Common myeloid progenitor, CD34-positive (primary cell): ENCODE data around the gene MNT.

Source experiments
- CTCF ChIA-PET: fragments of 350-600 bp; sonication (Branson Sonifier 250); formaldehyde crosslinking; loops from one replicate; lab custom pipeline; 2021; ENCODE audit warnings: antibody characterized with exemption; lab: Charles Lee
- POLR2A ChIA-PET: fragments of 350-600 bp; sonication (Branson Sonifier 250); formaldehyde crosslinking; loops from one replicate; lab custom pipeline; 2021; ENCODE audit warnings: antibody characterized with exemption; lab: Charles Lee
- DNase-seq, 3 donors: peaks; one replicate each; pipeline versions ENCODE4 v3.0.0 to v3.0.0-alpha.2; 2013
- H3K27ac ChIP-seq, 2 experiments: 1 replicate in 1 of 2; 2 replicates in 1 of 2; pipeline ENCODE4 v1.7.0; 2013; ENCODE audit warnings: inconsistent platforms in 2 of 2, low read length in 2 of 2, mild to moderate bottlenecking in 2 of 2, low read depth in 1 of 2, moderate library complexity in 1 of 2; ENCODE audit not compliant: severe bottlenecking in 2 of 2, insufficient read depth in 1 of 2, poor library complexity in 1 of 2
- H3K27me3 ChIP-seq, 5 experiments: replicated peaks in 2 of 5; 1 replicate in 3 of 5; 2 replicates in 2 of 5; pipeline versions ENCODE4 v1.6.1 to v1.7.0; 2013; ENCODE audit warnings: low read length in 4 of 5, mild to moderate bottlenecking in 2 of 5, moderate library complexity in 2 of 5, inconsistent platforms in 1 of 5; ENCODE audit not compliant: insufficient read depth in 5 of 5, control insufficient read depth in 4 of 5
- H3K36me3 ChIP-seq, 4 experiments: 1 replicate in 2 of 4; 2 replicates in 2 of 4; pipeline versions ENCODE4 v1.6.1 to v1.7.0; 2013; ENCODE audit warnings: low read length in 3 of 4, control low read depth in 1 of 4, mild to moderate bottlenecking in 1 of 4; ENCODE audit not compliant: control insufficient read depth in 4 of 4, insufficient read depth in 4 of 4
- H3K4me1 ChIP-seq, 4 experiments: 1 replicate in 3 of 4; 2 replicates in 1 of 4; pipeline versions ENCODE4 v1.6.1 to v1.7.1; 2013; ENCODE audit warnings: low read length in 3 of 4, mild to moderate bottlenecking in 3 of 4, control low read depth in 1 of 4, inconsistent platforms in 1 of 4, moderate library complexity in 1 of 4; ENCODE audit not compliant: control insufficient read depth in 4 of 4, insufficient read depth in 4 of 4; ENCODE audit errors: control extremely low read depth in 1 of 4
- H3K4me3 ChIP-seq, 7 experiments: 1 replicate in 4 of 7; 2 replicates in 3 of 7; pipeline versions ENCODE4 v1.5.1 to v1.7.0; 2013; ENCODE audit warnings: mild to moderate bottlenecking in 7 of 7, low read length in 6 of 7, moderate library complexity in 6 of 7, inconsistent platforms in 2 of 7, low read depth in 2 of 7, control low read depth in 1 of 7; ENCODE audit not compliant: insufficient read depth in 4 of 7, control insufficient read depth in 1 of 7; ENCODE audit errors: extremely low read depth in 1 of 7
- H3K9me3 ChIP-seq, 5 experiments: 1 replicate in 4 of 5; 2 replicates in 1 of 5; pipeline versions ENCODE4 v1.6.1 to v1.7.1; 2013; ENCODE audit warnings: low read length in 4 of 5, mild to moderate bottlenecking in 2 of 5, inconsistent platforms in 1 of 5, low read depth in 1 of 5, moderate library complexity in 1 of 5; ENCODE audit not compliant: control insufficient read depth in 4 of 5, insufficient read depth in 2 of 5; ENCODE audit errors: control extremely low read depth in 1 of 5
- WGBS: methylation state at CpG from one replicate; pipeline ENCODE4 v1.1.5; 2013; ENCODE audit not compliant: insufficient coverage; 5-methylcytosine and 5-hydroxymethylcytosine counted together

The MNT gene

DNA sequence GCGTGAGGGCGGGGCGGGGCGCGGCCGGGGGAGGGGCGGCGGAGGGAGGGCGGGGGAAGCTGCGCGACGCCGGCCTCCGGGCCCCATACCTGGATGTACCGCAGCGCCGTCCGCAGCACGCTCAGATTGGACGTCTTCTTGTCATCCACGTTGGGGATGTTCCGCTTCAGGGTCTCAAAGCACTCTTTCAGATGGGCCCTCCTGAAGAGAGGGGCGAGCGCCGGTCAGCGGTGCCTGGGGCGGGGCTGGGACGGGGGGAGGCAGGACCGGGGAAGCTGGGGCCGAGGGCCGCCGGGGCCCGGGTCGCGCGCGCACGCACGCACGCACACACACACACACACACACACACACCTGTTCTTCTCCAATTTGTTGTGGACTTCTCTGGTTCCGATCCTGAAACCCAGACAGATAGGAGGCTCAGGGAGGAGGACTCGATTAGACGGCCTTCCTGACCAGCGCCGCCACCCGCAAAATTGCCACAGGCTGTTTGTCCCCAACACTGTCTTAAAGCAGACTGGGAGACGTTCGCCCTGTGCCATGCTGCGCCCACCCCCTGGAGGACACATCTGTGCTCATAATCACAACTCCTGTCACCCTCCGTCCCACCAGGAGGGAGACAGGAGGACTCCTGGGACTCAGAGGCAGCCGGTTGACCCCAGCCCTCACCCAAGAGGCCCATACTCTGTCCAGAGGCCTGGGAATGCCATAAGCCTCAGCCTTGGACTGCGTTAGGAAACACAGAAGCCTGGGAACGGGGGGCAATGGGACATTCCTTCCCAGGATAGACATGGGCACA, 6.7 kb downstream of the MNT start:
- POLR2A ChIA-PET, result interaction anchor here (0.7 to 3.4 kb wide), 3 partner anchors 7 to 199 kb away, joined by 3 to 21 read pairs (median 5); partner anchors contain the start of genes MNT and PAFAH1B1
- 37% methylated on average over 24 of the region's 53 CpGs for WGBS
- Histone ChIP-seq H3K27ac (peak overlapping the region in 1 of 2 experiments; percentile 34), H3K9me3 (no peaks in the 10 kb centered on the region), H3K27me3 (no peaks in the 10 kb centered on the region), H3K4me1 (peaks cover 21 to 78% (median 76%) of the 10 kb centered on the region in 4 experiments), H3K36me3 (peaks cover 0 to 11% (median 1%) of the 10 kb centered on the region in 4 experiments), H3K4me3 (peak overlapping the region in 5 of 7 experiments; percentile 13 to 86 (median 46))
- no peak for DNase-seq
- CTCF ChIA-PET, result interaction anchor here (1.4 to 18.5 kb wide), 3 partner anchors 12 to 26 kb away, joined by 5 to 311 read pairs (median 41); no protein-coding TSS in a partner anchor

DNA sequence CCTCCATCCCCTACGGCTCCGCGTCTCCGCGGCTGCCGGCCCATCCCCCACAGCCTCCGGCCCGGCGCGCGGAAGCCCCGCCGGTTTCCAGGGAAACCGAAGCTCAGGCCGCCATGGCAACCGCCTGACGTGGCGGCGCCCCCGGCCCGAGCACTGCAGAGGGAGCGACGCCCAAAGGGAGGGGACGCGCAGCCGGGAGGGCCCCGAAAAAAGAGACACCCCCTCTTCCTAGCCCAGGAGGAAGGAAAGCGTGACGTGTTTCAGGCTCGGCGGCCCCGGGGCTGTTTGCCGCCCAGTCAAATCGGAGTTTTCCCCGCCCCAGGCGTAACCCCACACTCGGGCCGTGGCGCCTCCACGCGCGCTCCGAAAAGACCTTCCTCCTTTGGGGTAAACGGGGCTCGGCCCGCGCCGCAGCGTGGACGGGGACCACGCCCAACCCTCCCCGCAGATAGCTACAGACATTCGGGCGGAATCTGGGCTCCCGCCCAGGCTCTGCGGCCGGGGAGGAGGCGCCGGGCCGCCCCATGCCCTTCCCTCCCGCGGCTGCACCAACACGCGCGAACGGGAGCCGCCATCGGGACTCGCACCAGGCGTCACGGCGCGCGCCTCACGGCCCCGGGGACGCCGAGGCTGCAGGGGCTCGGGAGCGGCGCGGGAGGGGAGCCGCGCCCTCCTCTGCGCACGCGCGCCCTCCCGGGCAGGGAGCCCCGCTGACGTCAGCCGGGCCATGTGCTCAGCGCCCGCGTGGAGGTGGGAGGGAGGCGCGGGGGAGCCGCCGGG, 7.5 kb downstream of the MNT start:
- peaks cover 20 to 74% (median 70%) of the 10 kb centered on the region in 4 experiments for H3K4me1 ChIP-seq
- CTCF ChIA-PET, result interaction anchor here (1.4 to 18.5 kb wide), 3 partner anchors 8 to 27 kb away, joined by 7 to 311 read pairs (median 41); no protein-coding TSS in a partner anchor
- DNase-seq, result peak; percentile 81 to 91 (median 88)
- H3K36me3 ChIP-seq, result peaks cover 2 to 15% (median 4%) of the 10 kb centered on the region in 4 experiments
- peak overlapping the region; percentile 79 to 91 for H3K27ac ChIP-seq
- POLR2A ChIA-PET, result interaction anchor here (0.7 to 3.4 kb wide), 5 partner anchors 8 to 200 kb away, joined by 3 to 21 read pairs (median 5); partner anchors contain the start of genes MNT and PAFAH1B1
- no peaks in the 10 kb centered on the region for H3K9me3 ChIP-seq
- WGBS, result 0% methylated on average over 40 of the region's 99 CpGs
- peak overlapping the region; percentile 59 to 86 (median 68) for H3K4me3 ChIP-seq
- H3K27me3 ChIP-seq, result no peaks in the 10 kb centered on the region

DNA sequence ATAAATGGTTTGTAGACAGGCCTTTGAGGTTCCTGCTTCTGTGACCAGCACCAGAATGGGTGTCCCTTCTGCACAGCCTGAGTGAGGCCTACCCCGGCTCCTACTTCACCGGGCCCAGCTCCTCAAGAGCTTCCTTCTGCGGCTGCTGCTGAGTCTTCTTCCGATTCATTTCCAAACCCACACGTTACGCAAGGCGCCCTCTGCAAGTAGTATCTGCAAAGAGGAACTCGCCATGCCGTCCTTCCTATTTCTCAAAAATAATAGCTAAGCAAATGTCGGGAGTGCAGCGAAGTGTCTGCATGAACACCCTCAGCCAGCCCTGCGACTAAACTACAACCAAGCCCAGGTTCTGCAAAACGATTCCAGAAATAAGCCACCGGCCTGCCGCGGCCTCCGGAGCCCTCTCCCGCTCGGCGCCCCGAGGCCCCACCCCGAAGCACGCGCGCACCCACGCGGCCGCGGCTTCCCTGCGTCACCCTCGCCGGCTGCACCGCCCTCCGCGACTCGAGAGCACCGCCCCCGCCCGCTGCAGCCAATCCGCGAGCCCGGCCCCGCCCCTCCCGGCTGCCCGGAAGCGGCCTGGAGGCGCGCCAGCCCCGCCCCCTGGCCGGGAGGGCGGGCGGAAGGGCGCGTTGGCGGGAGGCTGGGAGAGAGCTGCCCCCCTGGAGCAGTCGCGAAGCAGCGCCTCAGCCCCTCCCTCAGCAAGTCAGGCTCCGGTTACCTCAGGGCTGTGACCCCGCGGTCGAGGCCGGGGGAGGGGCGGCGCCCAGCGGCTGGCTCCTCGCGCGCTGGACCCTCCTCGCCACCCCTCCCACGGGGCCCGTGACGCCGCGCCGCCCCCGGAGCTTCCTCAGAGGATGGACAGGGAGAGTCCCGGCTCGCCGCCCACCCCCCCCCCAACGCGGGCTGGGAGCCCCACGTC, 8.3 kb downstream of the MNT start:
- no peaks in the 10 kb centered on the region for H3K27me3 ChIP-seq
- CTCF ChIA-PET, result interaction anchor here (0.8 to 18.5 kb wide), 8 partner anchors 9 to 122 kb away, joined by 3 to 311 read pairs (median 7); no protein-coding TSS in a partner anchor
- POLR2A ChIA-PET, result interaction anchor here (0.6 to 3.4 kb wide), 7 partner anchors 9 to 1571 kb away, joined by 3 to 21 read pairs (median 5); partner anchors contain the start of genes MNT and PAFAH1B1
- WGBS, result 0% methylated on average over 56 of the region's 83 CpGs
- peak overlapping the region; percentile 79 to 91 for H3K27ac ChIP-seq
- peaks cover 2 to 23% (median 10%) of the 10 kb centered on the region in 4 experiments for H3K36me3 ChIP-seq
- DNase-seq, result peak; percentile 93 to 97 (median 96)
- H3K4me3 ChIP-seq, result peak overlapping the region; percentile 59 to 86 (median 68)
- no peaks in the 10 kb centered on the region for H3K9me3 ChIP-seq
- H3K4me1 ChIP-seq, result peaks cover 13 to 65% (median 61%) of the 10 kb centered on the region in 4 experiments

DNA sequence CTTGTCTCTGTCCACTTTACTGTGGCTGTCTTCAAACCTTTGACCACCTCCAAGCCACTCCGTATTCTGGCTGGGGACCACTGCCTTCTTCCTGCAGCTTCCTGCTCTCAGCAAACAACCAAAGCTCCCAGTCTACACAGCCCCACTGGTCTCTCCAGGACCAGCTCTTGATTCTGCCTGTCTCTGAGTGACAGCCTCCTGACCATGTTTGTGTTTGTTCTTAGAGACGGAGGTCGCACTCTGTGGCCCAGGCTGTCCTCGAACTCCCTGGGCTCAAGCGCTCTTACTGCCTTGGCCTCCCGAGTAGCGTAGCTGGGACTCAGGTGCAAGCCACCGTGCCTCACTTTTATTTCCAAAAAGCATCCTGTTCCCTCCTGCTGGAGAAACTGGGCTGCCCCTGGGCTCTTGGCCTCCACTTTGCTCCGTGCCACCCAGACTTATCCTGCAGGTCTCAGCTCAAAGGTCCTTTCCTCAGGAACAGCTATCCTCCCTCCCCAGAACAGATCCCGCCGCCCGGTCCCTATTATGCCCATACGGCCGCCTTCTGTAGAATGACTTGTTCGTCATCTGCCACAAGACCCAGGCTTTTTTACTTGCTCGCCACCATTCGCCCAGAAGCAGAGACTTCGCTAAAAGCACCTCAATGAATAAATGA, 9.1 kb downstream of the MNT start:
- peak overlapping the region; percentile 69 to 80 for H3K27ac ChIP-seq
- peaks cover 13 to 57% (median 53%) of the 10 kb centered on the region in 4 experiments for H3K4me1 ChIP-seq
- peaks cover 5 to 31% (median 14%) of the 10 kb centered on the region in 4 experiments for H3K36me3 ChIP-seq
- POLR2A ChIA-PET, result interaction anchor here (0.6 to 3.4 kb wide), 4 partner anchors 8 to 400 kb away, joined by 4 to 21 read pairs (median 7); partner anchors contain the start of gene MNT
- WGBS, result 51% methylated on average over 11 of the region's 18 CpGs
- no peak for DNase-seq
- no peaks in the 10 kb centered on the region for H3K9me3 ChIP-seq
- no peaks in the 10 kb centered on the region for H3K27me3 ChIP-seq
- H3K4me3 ChIP-seq, result peak overlapping the region; percentile 9 to 86 (median 68)
- CTCF ChIA-PET, result interaction anchor here (0.8 to 18.5 kb wide), 9 partner anchors 9 to 123 kb away, joined by 3 to 311 read pairs (median 7); no protein-coding TSS in a partner anchor

DNA sequence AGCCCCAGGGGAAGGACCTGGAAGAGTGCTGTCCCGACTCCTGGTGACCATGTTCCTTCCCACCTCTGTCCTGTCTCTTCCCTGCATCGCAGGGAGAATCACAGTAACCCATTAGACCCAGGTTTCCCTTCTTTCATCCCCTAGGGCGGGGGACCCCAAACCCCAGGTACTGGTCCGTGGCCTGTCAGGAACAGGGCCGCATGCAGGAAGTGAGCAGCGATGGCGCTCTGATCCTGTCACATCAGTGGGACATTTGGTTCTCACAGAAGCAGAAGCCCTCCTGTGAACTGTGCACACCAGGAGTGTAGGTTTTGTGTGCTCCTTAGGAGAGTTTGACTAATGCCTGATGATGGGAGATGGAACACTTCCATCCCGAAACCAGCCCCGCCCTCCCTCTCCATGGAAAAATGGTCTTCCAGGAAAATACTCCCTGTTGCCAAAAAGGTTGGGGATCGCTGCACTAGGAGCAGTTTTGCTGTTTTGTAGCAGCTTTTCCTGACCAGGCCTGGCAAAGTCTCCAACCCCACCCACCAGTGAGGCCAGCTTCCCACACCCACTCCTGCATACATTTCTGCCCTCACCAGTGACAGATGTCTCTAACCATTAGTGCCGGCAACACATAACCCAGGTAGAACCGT, 10.5 kb downstream of the MNT start:
- CTCF ChIA-PET, result interaction anchor here (1.6 to 18.5 kb wide), 4 partner anchors 8 to 30 kb away, joined by 3 to 311 read pairs (median 24); no protein-coding TSS in a partner anchor
- DNase-seq, result no peak
- POLR2A ChIA-PET, result interaction anchor here (0.8 kb wide), 1 partner anchor 9 kb away, joined by 3 read pairs; no protein-coding TSS in a partner anchor
- WGBS, result 94% methylated on average over 8 of the region's 12 CpGs
- Histone ChIP-seq H3K27ac (peak overlapping the region in 1 of 2 experiments; percentile 80), H3K27me3 (no peaks in the 10 kb centered on the region), H3K4me1 (peaks cover 10 to 43% (median 39%) of the 10 kb centered on the region in 4 experiments), H3K36me3 (peaks cover 7 to 45% (median 23%) of the 10 kb centered on the region in 4 experiments), H3K9me3 (no peaks in the 10 kb centered on the region), H3K4me3 (no peak overlapping the region)
